Esophagus squamous epithelium (tissue), 4 donors: ENCODE measurements around the gene LRG1.

ENCODE experiments used
- POLR2A ChIP-seq, 4 donors: fragments of 450-650 bp; IDR thresholded peaks; one replicate each; pipeline ENCODE4 v1.6.1; 2017; ENCODE audit warnings: antibody characterized with exemption in 4 of 4, mild to moderate bottlenecking in 4 of 4, moderate library complexity in 3 of 4
- TF ChIP-seq, protein P1 (sequence below), 6 experiments: fragments of 450-650 bp in 4 of 6; fragments of 200-600 bp in 2 of 6; sonication (generic) in 2 of 6; IDR thresholded peaks; one replicate each; pipeline ENCODE4 v1.5.1; 2016 to 2019; ENCODE audit warnings: antibody characterized with exemption in 6 of 6, mild to moderate bottlenecking in 4 of 6, moderate library complexity in 4 of 6

DNA sequence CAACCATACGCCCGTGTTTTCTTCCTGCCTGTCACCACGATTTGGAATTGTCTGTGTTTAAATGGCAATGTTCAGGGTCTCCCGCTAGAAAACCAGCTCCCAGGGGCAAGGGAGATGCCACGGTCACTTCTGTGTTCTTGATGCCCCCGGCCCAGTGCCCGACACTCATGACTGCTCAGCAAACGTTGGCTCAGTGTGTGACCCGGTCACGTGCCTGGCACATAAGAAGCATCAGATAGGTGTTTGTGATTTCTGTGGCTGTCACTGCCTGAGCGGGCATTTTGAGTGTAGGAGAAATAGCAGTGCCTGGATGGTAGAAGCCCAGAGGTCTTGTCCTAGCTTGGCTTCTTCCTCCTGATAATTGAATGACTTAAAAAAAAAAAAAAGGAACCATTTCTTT lies 52.3 kb downstream of the LRG1 start:
- TF ChIP-seq, protein P1, sequence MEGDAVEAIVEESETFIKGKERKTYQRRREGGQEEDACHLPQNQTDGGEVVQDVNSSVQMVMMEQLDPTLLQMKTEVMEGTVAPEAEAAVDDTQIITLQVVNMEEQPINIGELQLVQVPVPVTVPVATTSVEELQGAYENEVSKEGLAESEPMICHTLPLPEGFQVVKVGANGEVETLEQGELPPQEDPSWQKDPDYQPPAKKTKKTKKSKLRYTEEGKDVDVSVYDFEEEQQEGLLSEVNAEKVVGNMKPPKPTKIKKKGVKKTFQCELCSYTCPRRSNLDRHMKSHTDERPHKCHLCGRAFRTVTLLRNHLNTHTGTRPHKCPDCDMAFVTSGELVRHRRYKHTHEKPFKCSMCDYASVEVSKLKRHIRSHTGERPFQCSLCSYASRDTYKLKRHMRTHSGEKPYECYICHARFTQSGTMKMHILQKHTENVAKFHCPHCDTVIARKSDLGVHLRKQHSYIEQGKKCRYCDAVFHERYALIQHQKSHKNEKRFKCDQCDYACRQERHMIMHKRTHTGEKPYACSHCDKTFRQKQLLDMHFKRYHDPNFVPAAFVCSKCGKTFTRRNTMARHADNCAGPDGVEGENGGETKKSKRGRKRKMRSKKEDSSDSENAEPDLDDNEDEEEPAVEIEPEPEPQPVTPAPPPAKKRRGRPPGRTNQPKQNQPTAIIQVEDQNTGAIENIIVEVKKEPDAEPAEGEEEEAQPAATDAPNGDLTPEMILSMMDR (IDR thresholded peaks at IDR 0.05) = no peak
- TF ChIP-seq POLR2A (IDR thresholded peaks at IDR 0.05) = no peak
